ENCODE data around the gene CECR2. TPM values are rescaled to one million over a fixed set of nuclear protein-coding genes. Genes with fewer than 3 reads are reported as not detected.

The CECR2 gene
- total RNA-seq, 1 experiment from 2014 or later: 3.6 TPM

DNA sequence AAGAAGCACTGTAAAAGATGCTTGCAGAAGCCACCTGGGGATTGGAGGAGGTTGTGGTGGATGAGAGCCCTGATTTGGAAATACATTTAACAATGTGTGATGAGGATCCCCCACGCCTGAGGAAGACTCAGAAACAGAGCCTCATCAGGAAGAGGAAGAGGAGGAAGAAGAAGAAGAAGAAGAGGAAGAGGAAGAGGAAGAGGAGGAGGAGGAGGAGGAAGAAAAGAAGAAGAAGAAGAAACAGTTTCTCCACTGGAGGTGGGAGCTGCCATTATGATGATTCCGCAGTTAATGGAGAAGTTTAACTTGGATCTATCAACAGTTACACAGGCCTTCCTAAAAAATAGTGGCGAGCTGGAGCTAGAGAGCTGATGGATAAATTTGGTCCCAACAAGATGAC lies 50.1 kb downstream of the CECR2 start:
- no peak for TF ChIP-seq SIN3A (IDR thresholded peaks at IDR 0.05; ENCODE audit: borderline replicate concordance, insufficient read depth, low read depth, low read length)
- TF ChIP-seq, protein P1, sequence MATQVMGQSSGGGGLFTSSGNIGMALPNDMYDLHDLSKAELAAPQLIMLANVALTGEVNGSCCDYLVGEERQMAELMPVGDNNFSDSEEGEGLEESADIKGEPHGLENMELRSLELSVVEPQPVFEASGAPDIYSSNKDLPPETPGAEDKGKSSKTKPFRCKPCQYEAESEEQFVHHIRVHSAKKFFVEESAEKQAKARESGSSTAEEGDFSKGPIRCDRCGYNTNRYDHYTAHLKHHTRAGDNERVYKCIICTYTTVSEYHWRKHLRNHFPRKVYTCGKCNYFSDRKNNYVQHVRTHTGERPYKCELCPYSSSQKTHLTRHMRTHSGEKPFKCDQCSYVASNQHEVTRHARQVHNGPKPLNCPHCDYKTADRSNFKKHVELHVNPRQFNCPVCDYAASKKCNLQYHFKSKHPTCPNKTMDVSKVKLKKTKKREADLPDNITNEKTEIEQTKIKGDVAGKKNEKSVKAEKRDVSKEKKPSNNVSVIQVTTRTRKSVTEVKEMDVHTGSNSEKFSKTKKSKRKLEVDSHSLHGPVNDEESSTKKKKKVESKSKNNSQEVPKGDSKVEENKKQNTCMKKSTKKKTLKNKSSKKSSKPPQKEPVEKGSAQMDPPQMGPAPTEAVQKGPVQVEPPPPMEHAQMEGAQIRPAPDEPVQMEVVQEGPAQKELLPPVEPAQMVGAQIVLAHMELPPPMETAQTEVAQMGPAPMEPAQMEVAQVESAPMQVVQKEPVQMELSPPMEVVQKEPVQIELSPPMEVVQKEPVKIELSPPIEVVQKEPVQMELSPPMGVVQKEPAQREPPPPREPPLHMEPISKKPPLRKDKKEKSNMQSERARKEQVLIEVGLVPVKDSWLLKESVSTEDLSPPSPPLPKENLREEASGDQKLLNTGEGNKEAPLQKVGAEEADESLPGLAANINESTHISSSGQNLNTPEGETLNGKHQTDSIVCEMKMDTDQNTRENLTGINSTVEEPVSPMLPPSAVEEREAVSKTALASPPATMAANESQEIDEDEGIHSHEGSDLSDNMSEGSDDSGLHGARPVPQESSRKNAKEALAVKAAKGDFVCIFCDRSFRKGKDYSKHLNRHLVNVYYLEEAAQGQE (IDR thresholded peaks at IDR 0.05; ENCODE audit: insufficient read depth in 1 of 2, low read depth in 2 of 2, low read length in 1 of 2): no peak
- no peaks in the 10 kb centered on the region for H3K9me3 ChIP-seq (ENCODE audit: control insufficient read depth, insufficient read depth, low read depth, low read length)
- in situ Hi-C loops (cut with HindIII; ENCODE audit: low pct_unique_long_range_greater_than_20kb, low sequenced_read_pairs) (no loop called here), intact Hi-C loops (cut with micrococcal nuclease; ENCODE audit: unreplicated experiment) (no loop called here)
- BruUV-seq (replicated peaks): no TSS peak
- no peaks in the 10 kb centered on the region for H3K27me3 ChIP-seq (ENCODE audit: control insufficient read depth, insufficient read depth, low read length)
- POLR2A ChIA-PET: no interaction called here
- DNase-seq (ENCODE audit: low read depth, low spot score): no peak
- CTCF ChIA-PET: interaction anchor here (0.5 kb wide), 1 partner anchor 217 kb away, joined by 7 read pairs; no protein-coding TSS in a partner anchor
- H3K36me3 ChIP-seq (ENCODE audit: control insufficient read depth, insufficient read depth, low read length): no peaks in the 10 kb centered on the region
- no peak for ATAC-seq
- no peaks in the 10 kb centered on the region for H3K4me1 ChIP-seq (ENCODE audit: control insufficient read depth, insufficient read depth, low read length)
- no peak overlapping the region for H3K4me3 ChIP-seq (ENCODE audit: low read depth in 2 of 2, low read length in 2 of 2)
- no peak overlapping the region for H3K27ac ChIP-seq (ENCODE audit: low read length)

DNA sequence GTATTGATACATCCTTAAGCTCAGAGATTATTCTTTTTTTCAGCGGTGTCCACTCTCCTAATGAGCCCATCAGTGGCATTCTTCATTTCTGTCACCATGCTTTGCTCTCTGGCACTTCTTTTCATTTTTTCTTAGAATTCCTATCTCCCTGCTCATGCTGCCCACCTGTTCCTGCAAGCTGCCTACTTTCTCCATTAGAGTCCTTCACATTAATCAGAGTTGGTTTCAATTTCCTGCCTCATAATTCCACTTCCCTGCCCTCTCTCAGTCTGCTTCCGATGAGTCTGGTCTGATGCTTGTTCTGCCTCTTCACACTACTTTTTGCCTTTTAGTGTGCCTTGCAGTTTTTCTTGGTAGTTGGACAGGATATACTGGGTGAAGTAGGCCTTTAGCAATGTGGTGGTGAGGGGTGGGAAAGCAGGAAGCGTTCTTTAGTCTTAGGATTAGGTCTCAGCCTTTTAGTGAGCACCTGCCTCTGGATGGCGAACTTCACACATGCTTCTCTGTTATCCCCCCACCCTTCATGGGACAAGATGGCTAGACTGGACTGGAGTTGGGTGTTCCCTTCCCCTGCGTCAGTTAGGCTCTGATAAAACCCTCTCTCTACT lies 53.6 kb downstream of the CECR2 start:
- intact Hi-C loops (cut with micrococcal nuclease; ENCODE audit: unreplicated experiment) (no loop called here), in situ Hi-C loops (cut with HindIII; ENCODE audit: low pct_unique_long_range_greater_than_20kb, low sequenced_read_pairs) (no loop called here)
- BruUV-seq (replicated peaks): no TSS peak
- no peaks in the 10 kb centered on the region for H3K4me1 ChIP-seq (ENCODE audit: control insufficient read depth, insufficient read depth, low read length)
- no peaks in the 10 kb centered on the region for H3K27me3 ChIP-seq (ENCODE audit: control insufficient read depth, insufficient read depth, low read length)
- ATAC-seq (no peak), DNase-seq (ENCODE audit: low read depth, low spot score) (no peak)
- TF ChIP-seq, protein P1 (IDR thresholded peaks at IDR 0.05; ENCODE audit: insufficient read depth in 1 of 2, low read depth in 2 of 2, low read length in 1 of 2): no peak
- TF ChIP-seq TCF7L2 (IDR thresholded peaks at IDR 0.05; ENCODE audit: low read depth, low read length) (no peak), POLR2AphosphoS5 (IDR thresholded peaks at IDR 0.05; ENCODE audit: low read depth, low read length) (no peak), SIN3A (IDR thresholded peaks at IDR 0.05; ENCODE audit: borderline replicate concordance, insufficient read depth, low read depth, low read length) (no peak), CTCF (IDR thresholded peaks at IDR 0.05) (no peak)
- POLR2A ChIA-PET: no interaction called here
- CTCF ChIA-PET: no interaction called here
- H3K36me3 ChIP-seq (ENCODE audit: control insufficient read depth, insufficient read depth, low read length): no peaks in the 10 kb centered on the region
- H3K9me3 ChIP-seq (ENCODE audit: control insufficient read depth, insufficient read depth, low read depth, low read length): no peaks in the 10 kb centered on the region
- no peak overlapping the region for H3K4me3 ChIP-seq (ENCODE audit: low read depth in 2 of 2, low read length in 2 of 2)
- no peak overlapping the region for H3K27ac ChIP-seq (ENCODE audit: low read length)
